ENCODE data around the gene PROCA1.

PROCA1 gene

DNA sequence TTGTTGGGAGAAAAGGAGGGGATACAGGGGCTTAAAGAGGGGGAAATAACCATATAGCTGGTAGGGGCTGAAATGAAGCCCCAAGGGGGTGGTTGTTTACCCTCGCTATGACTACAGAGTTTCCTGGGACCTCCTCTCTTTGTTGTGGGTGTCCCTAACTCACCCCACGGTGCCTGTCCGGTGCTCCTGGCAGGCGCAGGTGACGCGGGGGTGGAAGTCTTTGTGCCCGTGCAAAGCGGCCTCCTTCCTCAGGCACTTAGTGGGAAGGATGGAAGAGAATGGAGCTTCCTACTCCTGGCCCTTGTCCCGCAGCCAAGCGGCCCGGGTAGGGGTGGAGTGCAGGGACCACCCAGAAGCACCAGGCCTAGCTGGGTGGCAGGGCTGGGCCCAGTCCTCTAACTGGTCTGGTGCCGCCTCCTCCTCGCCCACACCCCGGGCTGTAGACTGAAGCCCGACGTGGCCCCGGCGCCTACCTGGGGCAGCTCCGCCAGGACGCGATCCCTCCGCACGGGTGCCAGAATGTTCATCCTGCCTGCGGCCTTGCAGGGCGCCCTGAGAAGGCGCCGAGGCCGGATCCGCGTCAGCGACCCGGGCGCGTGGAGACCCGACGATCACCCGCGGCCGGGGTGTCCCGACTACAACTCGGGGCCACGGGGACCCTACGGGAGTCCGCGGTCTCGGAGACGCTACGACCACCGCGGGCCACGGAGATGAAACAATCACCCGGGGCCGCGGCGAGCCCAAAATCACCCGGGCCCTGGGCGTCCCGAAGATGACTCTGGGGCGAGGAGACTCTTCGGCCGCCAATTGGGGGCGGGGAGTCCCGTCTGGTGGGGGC, 5.3 kb upstream of the PROCA1 start:
- TF ChIP-seq POLR2A (IDR thresholded peaks at IDR 0.05; ENCODE audit: low read length) (no peak), GATA1 (IDR thresholded peaks at IDR 0.05; ENCODE audit: low read depth, low read length) (no peak)
- DNase-seq, result no peak

DNA sequence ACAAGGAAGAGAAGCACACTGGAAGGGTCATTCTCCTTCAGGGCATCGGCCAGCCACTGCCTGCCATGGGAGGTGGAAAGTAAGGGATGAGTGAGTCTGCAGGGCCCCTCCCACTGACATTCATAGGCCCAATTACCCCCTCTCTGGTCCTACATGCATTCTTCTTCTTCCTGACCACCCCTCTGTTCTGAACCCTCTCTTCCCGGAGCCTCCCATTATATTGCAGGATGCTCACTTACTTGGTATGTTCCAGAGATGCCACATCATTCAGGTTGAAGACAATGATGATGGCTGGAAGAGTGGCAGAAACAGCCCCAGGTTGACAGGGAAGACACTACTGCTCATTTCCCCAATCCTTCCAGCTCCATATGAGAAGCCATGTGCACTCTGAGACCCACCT, 3.5 kb upstream of the PROCA1 start:
- no peak for TF ChIP-seq GATA1 (IDR thresholded peaks at IDR 0.05; ENCODE audit: low read depth, low read length)
- no peak for TF ChIP-seq POLR2A (IDR thresholded peaks at IDR 0.05; ENCODE audit: low read length)
- DNase-seq, result no peak

DNA sequence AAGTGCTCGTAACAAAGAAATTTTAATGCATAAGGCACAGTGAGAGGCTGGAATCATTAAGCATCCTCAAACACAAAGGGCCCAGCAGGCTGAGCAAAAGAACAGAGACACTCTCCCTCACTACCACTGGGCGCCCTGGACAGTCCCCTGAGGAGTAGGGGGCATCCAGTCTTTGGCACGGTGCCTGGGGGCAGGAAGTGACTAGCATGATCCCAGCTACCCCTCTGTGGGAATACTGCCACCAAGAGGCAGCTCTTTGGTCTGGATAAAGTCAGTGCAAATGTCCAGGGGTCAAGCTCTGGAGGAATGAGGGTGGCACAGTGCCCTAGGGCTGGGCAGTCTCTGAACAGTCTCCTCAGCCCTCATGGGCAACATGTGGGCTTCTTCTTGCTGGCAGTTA, 2.6 kb upstream of the PROCA1 start:
- no peak for DNase-seq
- TF ChIP-seq POLR2A (IDR thresholded peaks at IDR 0.05; ENCODE audit: low read length) (no peak), GATA1 (IDR thresholded peaks at IDR 0.05; ENCODE audit: low read depth, low read length) (no peak)

DNA sequence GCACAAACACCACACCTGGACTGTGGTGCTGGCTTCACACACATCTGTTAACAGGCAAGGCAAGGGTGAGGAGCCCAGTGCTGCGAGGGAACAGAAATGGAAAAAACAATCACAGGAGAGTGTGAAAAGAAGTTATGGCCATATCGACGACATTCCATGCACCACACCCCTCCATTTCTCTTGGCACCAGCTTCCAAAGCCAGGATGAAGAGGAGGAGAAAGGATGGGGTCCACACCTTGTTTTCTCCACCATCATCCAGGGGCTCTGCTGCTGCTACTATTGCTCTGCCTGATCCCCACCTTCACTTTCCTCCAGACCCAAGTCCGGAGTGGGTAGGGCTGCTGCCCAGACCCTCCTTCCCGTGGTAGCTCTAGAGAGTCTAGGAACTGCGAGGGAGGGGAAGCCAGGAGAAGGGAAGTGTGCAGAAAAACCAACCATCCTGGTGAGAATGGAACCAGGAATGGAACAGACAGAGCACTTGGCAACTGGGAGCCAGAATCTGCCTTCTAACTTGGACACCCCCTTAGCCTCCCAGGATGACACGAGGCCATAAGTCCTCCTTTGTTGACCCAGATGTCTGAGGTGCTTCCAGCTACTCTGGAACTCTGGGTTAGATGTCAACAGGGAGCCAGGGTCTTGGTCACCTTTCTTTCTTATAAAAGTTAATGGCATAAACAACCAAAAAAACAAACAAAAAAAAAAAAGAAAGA, 1.2 kb upstream of the PROCA1 start:
- TF ChIP-seq POLR2A (IDR thresholded peaks at IDR 0.05; ENCODE audit: low read length), result no peak
- TF ChIP-seq GATA1 (IDR thresholded peaks at IDR 0.05; ENCODE audit: low read depth, low read length), result no peak
- no peak for DNase-seq

DNA sequence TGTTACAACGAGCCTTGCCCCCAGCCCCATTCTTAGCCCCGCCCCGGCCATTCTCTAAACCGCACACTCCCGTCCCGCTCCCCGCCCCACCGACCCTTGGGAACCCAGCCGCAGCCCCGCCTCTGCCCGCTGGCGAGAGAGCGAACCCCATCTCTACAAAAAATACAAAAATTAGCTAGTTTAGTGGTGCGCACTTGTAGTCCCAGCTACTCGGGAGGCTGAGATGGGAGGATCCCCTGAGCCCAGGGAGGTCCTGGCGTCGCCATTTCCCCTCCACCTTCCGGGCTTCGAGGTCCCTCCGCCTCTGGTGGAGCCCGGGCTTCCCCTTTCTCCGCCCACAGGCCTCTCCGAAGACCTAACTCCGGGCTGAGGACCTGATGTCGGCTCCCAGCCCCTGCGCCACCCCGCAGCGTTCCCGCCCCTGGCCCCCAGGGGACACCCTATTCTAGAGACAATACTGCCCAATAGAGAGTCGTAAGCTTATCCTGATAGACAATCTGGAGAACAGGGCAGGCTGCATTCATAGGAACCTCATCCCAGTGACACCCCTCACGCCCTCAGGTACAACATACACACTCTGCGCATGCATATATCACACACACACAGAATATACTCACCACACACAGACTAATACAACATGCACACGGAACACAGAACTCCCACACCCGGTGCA, 480 bp upstream of the PROCA1 start:
- DNase-seq, result peak; percentile 52 to 57
- TF ChIP-seq POLR2A (IDR thresholded peaks at IDR 0.05; ENCODE audit: low read length), result no peak
- no peak for TF ChIP-seq GATA1 (IDR thresholded peaks at IDR 0.05; ENCODE audit: low read depth, low read length)

DNA sequence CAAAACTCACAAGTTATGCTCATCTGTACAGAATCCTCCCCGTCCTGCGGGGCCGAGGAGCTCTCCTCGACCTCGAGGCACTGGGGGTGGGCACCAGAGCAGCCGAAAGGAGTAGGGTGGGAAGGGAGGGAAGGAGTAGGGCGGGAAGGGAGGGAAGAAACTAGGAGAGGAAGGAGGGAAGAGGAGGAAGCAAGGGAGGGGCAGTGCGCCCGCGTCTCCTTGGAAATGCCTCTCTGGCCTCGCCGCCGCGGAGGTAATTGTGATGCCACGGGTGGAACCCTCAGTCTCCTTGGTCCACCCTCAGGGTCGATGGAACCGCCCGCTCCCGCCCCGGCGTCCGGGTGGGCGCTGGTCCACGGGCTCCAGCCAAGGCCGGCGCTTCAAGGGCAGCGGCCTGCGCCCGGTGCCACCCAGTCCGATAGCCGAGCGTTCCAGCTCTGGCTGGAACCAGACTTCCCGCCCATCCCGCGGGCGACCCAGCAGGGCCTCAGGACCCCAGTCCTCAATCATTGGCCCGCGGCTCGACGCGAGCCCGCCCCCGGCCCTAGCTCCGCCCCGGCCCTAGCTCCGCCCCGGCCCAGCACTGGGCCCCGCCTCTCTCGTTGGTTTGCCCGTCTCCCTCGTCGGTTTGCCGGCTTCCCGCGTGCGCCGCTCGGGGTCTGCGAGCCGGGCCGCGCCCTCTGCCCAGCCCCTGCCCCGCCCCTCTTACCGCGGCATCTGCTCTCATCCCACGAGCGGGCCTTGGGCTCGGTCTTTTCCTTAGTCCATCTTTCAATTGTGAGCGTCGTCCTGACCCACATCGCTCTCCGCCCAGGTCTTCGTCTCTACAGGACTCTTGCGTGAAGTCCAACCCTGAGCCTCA, 596 bp downstream of the PROCA1 start:
- peak; percentile 70 for TF ChIP-seq POLR2A (IDR thresholded peaks at IDR 0.05; ENCODE audit: low read length)
- no peak for TF ChIP-seq GATA1 (IDR thresholded peaks at IDR 0.05; ENCODE audit: low read depth, low read length)
- DNase-seq, result peak; percentile 90

DNA sequence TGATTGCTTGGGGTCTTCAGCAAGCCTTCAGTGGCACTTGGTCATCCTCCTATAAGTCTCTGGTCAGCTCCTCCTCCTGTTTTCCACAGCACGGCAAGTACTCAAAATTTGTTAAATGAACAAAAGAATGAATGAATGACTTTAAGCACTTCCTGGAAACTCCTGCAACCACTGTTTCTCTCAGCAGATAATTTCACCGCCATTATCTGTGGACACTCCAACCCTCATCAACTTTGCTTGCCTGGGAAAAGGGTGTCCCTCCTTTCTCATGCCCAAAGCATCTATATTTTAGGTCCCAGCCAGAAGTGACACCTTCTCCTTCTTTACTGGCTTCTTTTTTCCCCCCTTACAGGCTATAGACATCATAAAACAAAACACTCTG, 4.4 kb downstream of the PROCA1 start:
- TF ChIP-seq GATA1 (IDR thresholded peaks at IDR 0.05; ENCODE audit: low read depth, low read length) (no peak), POLR2A (IDR thresholded peaks at IDR 0.05; ENCODE audit: low read length) (no peak)
- DNase-seq, result no peak

DNA sequence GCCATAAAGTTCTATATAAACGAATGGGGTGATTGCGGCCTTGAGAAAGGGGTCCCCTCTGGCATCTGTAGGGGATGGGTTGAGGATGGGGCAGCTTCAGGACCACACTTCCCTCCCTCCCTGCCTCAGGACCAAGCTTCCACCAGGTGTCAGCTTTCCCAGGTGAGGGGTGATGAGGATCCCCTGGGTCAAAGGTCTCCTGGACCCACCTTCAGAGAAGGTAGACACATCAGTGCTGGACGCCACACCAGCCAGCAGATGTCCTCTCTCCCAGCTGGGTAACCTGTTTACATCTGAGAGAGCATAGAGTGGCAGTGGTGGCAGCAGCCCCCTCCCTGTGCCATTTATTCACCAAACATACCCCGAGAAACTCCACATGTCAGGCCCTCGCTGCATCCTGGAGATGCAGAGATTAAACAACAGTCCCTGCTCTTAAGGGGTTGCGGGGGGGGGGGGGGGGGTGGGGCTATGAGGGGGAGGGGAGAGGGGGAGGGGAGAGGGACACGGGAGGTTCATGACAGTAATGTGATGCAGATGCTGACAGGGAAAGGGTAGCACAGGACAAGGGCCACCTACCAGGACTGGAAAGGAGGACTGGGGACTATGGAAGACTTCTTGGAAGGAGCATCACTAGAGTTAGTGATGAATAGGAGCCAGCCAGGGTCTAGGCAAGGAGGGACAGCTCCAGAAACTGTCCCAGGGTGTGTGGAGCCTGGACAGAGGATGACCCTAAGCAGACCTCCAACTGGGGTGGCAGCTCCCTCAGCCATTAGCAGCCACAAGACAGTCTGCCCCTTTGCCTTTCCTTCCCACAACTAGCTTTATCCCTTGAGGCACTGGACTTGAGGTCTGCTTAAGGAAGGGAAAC, 5.0 kb downstream of the PROCA1 start:
- DNase-seq, result no peak
- TF ChIP-seq GATA1 (IDR thresholded peaks at IDR 0.05; ENCODE audit: low read depth, low read length) (no peak), POLR2A (IDR thresholded peaks at IDR 0.05; ENCODE audit: low read length) (no peak)

DNA sequence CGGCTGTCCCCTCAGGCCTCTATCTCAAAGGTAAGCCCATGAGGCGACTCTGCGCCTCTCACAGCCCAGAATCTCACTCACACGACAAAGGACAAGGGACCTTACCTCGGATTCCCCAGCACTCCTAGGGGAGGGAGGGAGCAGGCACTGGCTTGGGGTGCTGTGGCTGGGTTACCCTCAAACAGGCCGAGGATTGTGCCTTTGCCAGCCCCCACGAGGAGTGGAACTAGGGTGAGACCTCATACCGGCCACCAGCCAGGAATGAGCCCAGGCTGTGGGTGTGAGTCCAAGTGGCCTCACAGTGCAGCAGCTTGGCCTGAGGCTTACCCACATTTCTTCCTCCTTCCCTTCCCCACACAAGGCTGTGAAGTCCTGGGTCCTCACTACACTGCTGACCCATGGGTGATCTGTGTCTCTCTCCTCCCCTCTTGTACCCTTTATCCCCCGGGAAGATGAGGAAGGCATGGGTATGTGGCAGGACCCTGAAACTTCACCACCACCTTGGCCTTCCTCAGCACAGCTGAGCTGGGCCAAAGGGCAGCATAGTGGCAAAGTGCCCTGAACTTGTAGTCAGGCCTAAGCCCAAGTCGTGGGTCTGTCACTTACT, 5.9 kb downstream of the PROCA1 start:
- TF ChIP-seq POLR2A (IDR thresholded peaks at IDR 0.05; ENCODE audit: low read length) (no peak), GATA1 (IDR thresholded peaks at IDR 0.05; ENCODE audit: low read depth, low read length) (no peak)
- DNase-seq, result no peak

DNA sequence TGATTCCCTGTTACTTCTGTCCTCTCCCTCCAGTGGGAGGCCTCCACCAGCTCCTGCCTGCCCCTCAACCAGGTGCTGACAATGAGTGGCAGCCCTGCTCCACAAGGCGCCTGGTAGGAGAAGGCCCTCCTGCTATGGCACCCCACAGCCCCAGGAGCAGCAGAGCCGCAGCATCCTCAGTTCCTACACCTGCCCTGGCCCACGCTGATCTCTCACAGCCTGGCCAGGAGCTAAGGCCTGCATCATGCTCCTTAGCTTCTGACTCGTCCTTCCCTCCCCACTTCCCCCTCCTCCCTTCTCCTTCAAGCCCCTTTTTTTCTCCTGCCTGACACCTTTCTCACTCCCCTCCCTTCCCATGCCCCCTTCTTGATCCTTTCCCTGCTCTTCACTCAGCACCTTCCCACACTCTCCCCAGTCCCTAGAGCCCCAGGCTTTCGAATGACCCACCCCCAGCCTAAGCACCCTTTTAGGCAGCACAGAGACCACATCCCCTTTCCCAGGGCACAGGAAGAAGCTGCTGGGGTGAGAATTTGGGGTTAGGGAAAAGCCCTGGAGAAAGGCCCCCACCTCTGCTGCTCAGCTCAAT, 6.5 kb downstream of the PROCA1 start:
- DNase-seq, result no peak
- no peak for TF ChIP-seq POLR2A (IDR thresholded peaks at IDR 0.05; ENCODE audit: low read length)

DNA sequence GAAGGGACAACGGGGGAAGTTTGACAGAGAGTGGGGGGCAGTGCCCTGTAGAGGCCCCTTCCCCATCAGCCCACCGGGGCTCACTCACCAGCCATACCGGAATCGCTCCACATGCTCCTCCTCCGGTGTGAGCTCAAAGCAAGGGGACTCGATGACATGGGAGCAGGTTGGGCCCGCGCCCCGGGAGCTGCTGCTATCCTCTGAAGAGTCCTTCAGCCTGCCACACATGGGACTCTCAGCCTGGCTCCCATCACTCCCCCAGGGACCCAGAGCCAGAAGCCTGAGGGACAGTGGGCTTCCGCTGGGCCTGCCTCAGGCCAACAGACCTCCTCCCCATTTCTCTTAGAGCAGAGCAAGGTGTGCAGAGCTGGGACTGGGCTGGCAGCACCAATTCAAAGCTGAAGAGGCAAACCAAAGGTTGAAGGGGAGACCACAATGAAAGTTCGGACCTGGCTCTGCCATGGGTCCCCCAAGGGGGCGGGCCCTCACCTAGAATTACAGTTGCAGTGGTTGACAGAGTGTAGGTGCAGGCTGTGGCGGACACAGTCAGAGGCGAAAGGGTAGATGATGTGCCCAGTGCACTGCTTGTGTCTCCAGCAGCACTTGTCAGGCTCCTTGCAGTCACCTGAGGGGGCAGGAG, 7.3 kb downstream of the PROCA1 start:
- no peak for TF ChIP-seq GATA1 (IDR thresholded peaks at IDR 0.05; ENCODE audit: low read depth, low read length)
- no peak for DNase-seq

Measured in erythroblast (primary cell).